GM12892 (cell line): Measurements from ENCODE around the gene BEX5.

Experiments used
- POLR2A ChIP-seq: IDR thresholded peaks from 2 replicates; pipeline ENCODE4 v1.6.1; 2011; ENCODE audit warnings: low read depth, low read length, control low read depth
- POLR2AphosphoS5 ChIP-seq: IDR thresholded peaks from 2 replicates; pipeline ENCODE4 v1.6.1; 2011; ENCODE audit warnings: low read depth, low read length, control low read depth
- TAF1 ChIP-seq: IDR thresholded peaks from 2 replicates; pipeline ENCODE4 v1.6.1; 2011; ENCODE audit warnings: low read depth, mild to moderate bottlenecking, control low read depth, low read length, borderline replicate concordance

- no peak for TF ChIP-seq TAF1
- no peak for TF ChIP-seq POLR2A
- no peak for TF ChIP-seq POLR2AphosphoS5
These were observed at the start of gene BEX5 for GRCh38 chrX:102155806-102156179.
